Kidney (tissue), 14 donors: ENCODE results near the gene CCNB3. TPM values are rescaled to one million over a fixed set of nuclear protein-coding genes. Genes with fewer than 3 reads are reported as not detected.

Source experiments
- DNase-seq, 5 donors: peaks; one replicate each; pipeline ENCODE4 v3.0.0-alpha.2; 2013 to 2020
- FAIRE-seq: peaks from 2 replicates; lab custom pipeline; 2012; peaks lifted over from hg19 to GRCh38; lab: Jason Lieb, UNC
- H3K27ac ChIP-seq, 2 donors: one replicate each; pipeline ENCODE4 v1.7.0; 2013; ENCODE audit warnings: low read depth in 2 of 2, low read length in 2 of 2, inconsistent platforms in 1 of 2
- H3K27me3 ChIP-seq: one replicate; pipeline ENCODE4 v1.7.1; 2013; ENCODE audit warnings: low read length, inconsistent platforms; ENCODE audit not compliant: control insufficient read depth, insufficient read depth
- H3K36me3 ChIP-seq, 3 donors: one replicate each; pipeline versions ENCODE4 v1.7.0 to v1.7.1; 2013; ENCODE audit warnings: low read length in 3 of 3, control low read depth in 1 of 3, inconsistent platforms in 1 of 3; ENCODE audit not compliant: insufficient read depth in 3 of 3, control insufficient read depth in 2 of 3
- H3K4me1 ChIP-seq, 3 donors: one replicate each; pipeline versions ENCODE4 v1.7.0 to v1.7.1; 2013; ENCODE audit warnings: low read length in 3 of 3, inconsistent platforms in 1 of 3, low read depth in 1 of 3; ENCODE audit not compliant: control insufficient read depth in 2 of 3, insufficient read depth in 2 of 3
- H3K4me3 ChIP-seq, 3 donors: one replicate each; pipeline versions ENCODE4 v1.7.0 to v1.8.1; 2013; ENCODE audit warnings: low read length in 3 of 3, control low read depth in 1 of 3, inconsistent platforms in 1 of 3
- H3K9ac ChIP-seq, 3 donors: one replicate each; pipeline versions ENCODE4 v1.7.0 to v1.7.1; 2013; ENCODE audit warnings: low read length in 3 of 3, control low read depth in 1 of 3, inconsistent platforms in 1 of 3
- H3K9me3 ChIP-seq, 3 donors: one replicate each; pipeline versions ENCODE4 v1.7.0 to v1.7.1; 2013; ENCODE audit warnings: low read length in 3 of 3, control low read depth in 1 of 3, inconsistent platforms in 1 of 3; ENCODE audit not compliant: control insufficient read depth in 2 of 3, insufficient read depth in 1 of 3
- CTCF ChIP-seq: IDR thresholded peaks from 3 replicates; pipeline ENCODE4 v1.5.1; 2012; ENCODE audit warnings: mild to moderate bottlenecking, moderate library complexity, borderline replicate concordance; ENCODE audit not compliant: insufficient read depth; ENCODE audit errors: extremely low read depth
- intact Hi-C: fragments of 100-400 bp; cut with DNase I; formaldehyde crosslinking; loops from one replicate; pipeline ENCODE4 v1.11.1; 2022
- polyA plus RNA-seq: library from polyadenylated mRNA; stranded (reverse); fragments of 350-450 nt; fragmentation: Illumina TruSeq; extraction: RNeasy Lipid Tissue Mini Kit (QIAGEN cat#74804); gene quantifications from one replicate; pipeline ENCODE4 v1.2.3, GENCODE V29; 2014; ENCODE audit warnings: low read depth, low replicate concordance; ENCODE audit not compliant: insufficient read depth
- total RNA-seq: library from RNA; stranded (reverse); fragmentation: NEBNext Ultra II Directional; extraction: Animal tissue kit (Norgen Biotek cat#: 25700); gene quantifications from one replicate; pipeline ENCODE4 v1.2.1, GENCODE V29; 2021
- donor health status: control.
- donor health status: control.
- donor health status: control.
- donor health status: control.
- donor health status: control.
- donor health status: DM: yes; HTN: yes; CAD: no.
- donor health status: Normal renal cell carcinoma (clear cell type).

Gene CCNB3
- total and polyA plus RNA-seq, 2 donors from 2014 or later = 0.41 to 1.5 TPM

GRCh38 chrX:50169717-50170116, 34.8 kb upstream of the CCNB3 start:
- no peaks in the 10 kb centered on the region for H3K36me3 ChIP-seq
- H3K4me1 ChIP-seq = no peaks in the 10 kb centered on the region
- no peak overlapping the region for H3K9ac ChIP-seq
- intact Hi-C loops = no loop called here
- H3K27me3 ChIP-seq = no peaks in the 10 kb centered on the region
- TF ChIP-seq CTCF = no peak
- no peaks in the 10 kb centered on the region for H3K9me3 ChIP-seq
- no peak overlapping the region for H3K4me3 ChIP-seq
- FAIRE-seq (no peak), DNase-seq (no peak)
- no peak overlapping the region for H3K27ac ChIP-seq

- Histone ChIP-seq H3K36me3 (no peaks in the 10 kb centered on the region), H3K4me1 (no peaks in the 10 kb centered on the region), H3K9me3 (no peaks in the 10 kb centered on the region), H3K4me3 (no peak overlapping the region), H3K27me3 (peaks cover 2% of the 10 kb centered on the region), H3K9ac (no peak overlapping the region), H3K27ac (no peak overlapping the region)
- TF ChIP-seq CTCF = no peak
- no peak for DNase-seq
- no peak for FAIRE-seq
- intact Hi-C loops = no loop called here
Observed at GRCh38 chrX:50180073-50180940, 24.3 kb upstream of the CCNB3 start.

- intact Hi-C loops = no loop called here
- no peaks in the 10 kb centered on the region for H3K36me3 ChIP-seq
- no peak for FAIRE-seq
Observed at GRCh38 chrX:50183891-50184290, 20.7 kb upstream of the CCNB3 start.

More at GRCh38 chrX:50183891-50184290, 20.7 kb upstream of the CCNB3 start:
- no peak for TF ChIP-seq CTCF
- H3K27ac ChIP-seq = no peak overlapping the region
- H3K9ac ChIP-seq = no peak overlapping the region
- no peaks in the 10 kb centered on the region for H3K9me3 ChIP-seq
- H3K4me1 ChIP-seq = peaks cover 0 to 5% (median 1%) of the 10 kb centered on the region in 3 donors
- peaks cover 2% of the 10 kb centered on the region for H3K27me3 ChIP-seq
- H3K4me3 ChIP-seq = no peak overlapping the region
- DNase-seq = no peak
